Neural progenitor cell (in vitro differentiated cells): Measurements from ENCODE around the gene CCR2. TPM values are rescaled to one million over a fixed set of nuclear protein-coding genes. Genes with fewer than 3 reads are reported as not detected.
A peak's percentile ranks its signal among the peaks of the same experiment; 100 is the strongest.
"Not testable (repeated sequence)": the region's sequence is repeated elsewhere in the genome, so short reads cannot be mapped to it uniquely, and the experiment has no call there.

Experiments
- DNase-seq: peaks from one replicate; pipeline ENCODE4 v3.0.0-alpha.2; 2016; ENCODE audit warnings: low spot score
- H2AFZ ChIP-seq: fragments of 200-600 bp; sonication (generic); replicated peaks from 2 replicates; pipeline ENCODE4 v1.6.1; 2016; ENCODE audit warnings: antibody characterized with exemption
- H3F3A ChIP-seq: fragments of 200-600 bp; sonication (generic); 2 replicates; pipeline ENCODE4 v1.6.1; 2016; ENCODE audit warnings: antibody characterized with exemption, low read depth
- H3K27ac ChIP-seq: fragments of 200-600 bp; sonication (generic); 2 replicates; pipeline ENCODE4 v1.5.1; 2016; ENCODE audit warnings: mild to moderate bottlenecking
- H3K27me3 ChIP-seq: fragments of 200-600 bp; sonication (generic); 2 replicates; pipeline ENCODE4 v1.6.1; 2016; ENCODE audit warnings: mild to moderate bottlenecking, moderate library complexity
- H3K36me3 ChIP-seq: fragments of 200-600 bp; sonication (generic); 2 replicates; pipeline ENCODE4 v1.5.1; 2016
- H3K4me1 ChIP-seq: fragments of 200-600 bp; sonication (generic); 2 replicates; pipeline ENCODE4 v1.6.1; 2016; ENCODE audit warnings: mixed run types
- H3K4me2 ChIP-seq: fragments of 200-600 bp; sonication (generic); 2 replicates; pipeline ENCODE4 v1.6.1; 2016
- H3K4me3 ChIP-seq: fragments of 200-600 bp; sonication (generic); 2 replicates; pipeline ENCODE4 v1.5.1; 2016
- H3K79me2 ChIP-seq: fragments of 200-600 bp; sonication (generic); 2 replicates; pipeline ENCODE4 v1.6.1; 2016; ENCODE audit warnings: low read depth
- H3K9ac ChIP-seq: fragments of 200-600 bp; sonication (generic); 2 replicates; pipeline ENCODE4 v1.6.1; 2016
- H3K9me3 ChIP-seq: fragments of 200-600 bp; sonication (generic); 2 replicates; pipeline ENCODE4 v1.5.1; 2016; ENCODE audit warnings: low read depth
- H4K20me1 ChIP-seq: fragments of 200-600 bp; sonication (generic); 2 replicates; pipeline ENCODE4 v1.6.1; 2016; ENCODE audit warnings: low read depth
- H3K27ac Mint-ChIP-seq: 3 replicates; pipeline ENCODE4 v1.8.0; 2021; ENCODE audit warnings: mixed read lengths
- H3K27me3 Mint-ChIP-seq: 2 replicates; pipeline ENCODE4 v1.8.0; 2022; ENCODE audit warnings: low read depth, mild to moderate bottlenecking, inconsistent platforms, moderate library complexity, mixed read lengths; ENCODE audit not compliant: insufficient read depth
- H3K36me3 Mint-ChIP-seq: 3 replicates; pipeline ENCODE4 v1.8.0; 2021; ENCODE audit warnings: mixed read lengths
- H3K4me1 Mint-ChIP-seq: 3 replicates; pipeline ENCODE4 v1.8.0; 2021; ENCODE audit warnings: mixed read lengths
- H3K4me3 Mint-ChIP-seq: 3 replicates; pipeline ENCODE4 v1.8.0; 2021; ENCODE audit warnings: mild to moderate bottlenecking, moderate library complexity, mixed read lengths
- H3K9me3 Mint-ChIP-seq: 3 replicates; pipeline ENCODE4 v1.8.0; 2020; ENCODE audit warnings: mixed read lengths
- CTCF ChIP-seq: fragments of 200-600 bp; sonication (generic); IDR thresholded peaks from 2 replicates; pipeline ENCODE4 v1.5.1; 2017; ENCODE audit warnings: antibody characterized with exemption, mild to moderate bottlenecking
- EZH2 ChIP-seq: fragments of 200-600 bp; sonication (generic); IDR thresholded peaks from 2 replicates; pipeline ENCODE4 v1.6.1; 2017; ENCODE audit warnings: antibody characterized with exemption, mild to moderate bottlenecking, moderate library complexity
- EZH2phosphoT487 ChIP-seq: fragments of 200-600 bp; sonication (generic); IDR thresholded peaks from 2 replicates; pipeline ENCODE4 v1.6.1; 2017; ENCODE audit warnings: antibody characterized with exemption
- total RNA-seq: library from RNA; depleted of rRNA; stranded (reverse); fragments of >200 nt; gene quantifications from 2 replicates; pipeline ENCODE4 v1.2.3, GENCODE V29; 2015; ENCODE audit warnings: low replicate concordance

Gene CCR2
- total RNA-seq, 1 donor from 2014 or later: not detected

- H3K4me3 Mint-ChIP-seq: no peak overlapping the region
- Histone ChIP-seq H3K79me2 (no peaks in the 10 kb centered on the region), H3K4me1 (no peaks in the 10 kb centered on the region), H3K9me3 (no peaks in the 10 kb centered on the region), H2AFZ (no peak overlapping the region), H3K27ac (no peak overlapping the region), H3K27me3 (no peaks in the 10 kb centered on the region), H3K36me3 (no peaks in the 10 kb centered on the region), H3K9ac (no peak overlapping the region), H4K20me1 (no peaks in the 10 kb centered on the region), H3K4me3 (no peak overlapping the region), H3K4me2 (no peak overlapping the region), H3F3A (no peaks in the 10 kb centered on the region)
- no peaks in the 10 kb centered on the region for H3K9me3 Mint-ChIP-seq
- DNase-seq: no peak
- H3K27me3 Mint-ChIP-seq: peaks cover 4% of the 10 kb centered on the region
- TF ChIP-seq CTCF: no peak
- TF ChIP-seq EZH2: no peak
- no peak for TF ChIP-seq EZH2phosphoT487
- H3K27ac Mint-ChIP-seq: no peak overlapping the region
- peaks cover 2% of the 10 kb centered on the region for H3K4me1 Mint-ChIP-seq
- H3K36me3 Mint-ChIP-seq: no peaks in the 10 kb centered on the region
These were observed 35.4 kb downstream of the CCR2 start for GRCh38 chr3:46389306-46389705.

- H3K27ac ChIP-seq, H3K27ac Mint-ChIP-seq, H4K20me1 ChIP-seq, H3K9me3 Mint-ChIP-seq, H3K27me3 ChIP-seq, H3K4me2 ChIP-seq, H3K4me3 Mint-ChIP-seq, H3K4me1 Mint-ChIP-seq, H3K36me3 Mint-ChIP-seq, H3K9ac ChIP-seq, H3K4me1 ChIP-seq, H3K9me3 ChIP-seq, H3K27me3 Mint-ChIP-seq, H3K36me3 ChIP-seq, H3K79me2 ChIP-seq, H3K4me3 ChIP-seq, H3F3A ChIP-seq, H2AFZ ChIP-seq, DNase-seq: not testable (repeated sequence)
These were observed 37.6 kb downstream of the CCR2 start for GRCh38 chr3:46391526-46391925.

- no peak overlapping the region for H3K27ac Mint-ChIP-seq
- Histone ChIP-seq H3K9ac (no peak overlapping the region), H3K27ac (no peak overlapping the region), H3F3A (no peaks in the 10 kb centered on the region), H3K4me1 (no peaks in the 10 kb centered on the region), H2AFZ (no peak overlapping the region), H3K4me3 (no peak overlapping the region), H3K79me2 (no peaks in the 10 kb centered on the region), H3K36me3 (no peaks in the 10 kb centered on the region), H3K27me3 (no peaks in the 10 kb centered on the region), H3K9me3 (no peaks in the 10 kb centered on the region), H4K20me1 (no peaks in the 10 kb centered on the region), H3K4me2 (no peak overlapping the region)
- peak overlapping the region; percentile 10 for H3K4me3 Mint-ChIP-seq
- TF ChIP-seq CTCF (no peak), EZH2 (no peak), EZH2phosphoT487 (no peak)
- DNase-seq: no peak
- H3K36me3 Mint-ChIP-seq: no peaks in the 10 kb centered on the region
- no peaks in the 10 kb centered on the region for H3K9me3 Mint-ChIP-seq
- no peaks in the 10 kb centered on the region for H3K27me3 Mint-ChIP-seq
- peaks cover 2% of the 10 kb centered on the region for H3K4me1 Mint-ChIP-seq
These were observed 39.1 kb downstream of the CCR2 start for GRCh38 chr3:46393011-46393410.

GRCh38 chr3:46393554-46394434 lies 39.9 kb downstream of the CCR2 start:
- no peaks in the 10 kb centered on the region for H4K20me1 ChIP-seq
- no peak for DNase-seq
- TF ChIP-seq EZH2: no peak
- no peak for TF ChIP-seq EZH2phosphoT487
- TF ChIP-seq CTCF: no peak
- H3K79me2 ChIP-seq: no peaks in the 10 kb centered on the region
- no peaks in the 10 kb centered on the region for H3K4me1 ChIP-seq
- H2AFZ ChIP-seq: no peak overlapping the region
- no peaks in the 10 kb centered on the region for H3K36me3 Mint-ChIP-seq
- H3F3A ChIP-seq: no peaks in the 10 kb centered on the region
- H3K27me3 ChIP-seq: no peaks in the 10 kb centered on the region
- H3K4me3 Mint-ChIP-seq: no peak overlapping the region
- no peaks in the 10 kb centered on the region for H3K9me3 ChIP-seq
- H3K27ac ChIP-seq: no peak overlapping the region
- H3K4me1 Mint-ChIP-seq: peaks cover 2% of the 10 kb centered on the region
- H3K36me3 ChIP-seq: no peaks in the 10 kb centered on the region
- H3K4me2 ChIP-seq: no peak overlapping the region
- H3K27ac Mint-ChIP-seq: peak overlapping the region; percentile 18
- H3K4me3 ChIP-seq: no peak overlapping the region
- H3K27me3 Mint-ChIP-seq: no peaks in the 10 kb centered on the region
- no peak overlapping the region for H3K9ac ChIP-seq
- no peaks in the 10 kb centered on the region for H3K9me3 Mint-ChIP-seq
